ENCODE data around the gene SLC22A9. TPM values are rescaled to one million over a fixed set of nuclear protein-coding genes. Genes with fewer than 3 reads are reported as not detected.
"Not testable (repeated sequence)": the region's sequence is repeated elsewhere in the genome, so short reads cannot be mapped to it uniquely, and the experiment has no call there.

SLC22A9 gene
- polyA plus RNA-seq, 1 experiment = not detected

DNA sequence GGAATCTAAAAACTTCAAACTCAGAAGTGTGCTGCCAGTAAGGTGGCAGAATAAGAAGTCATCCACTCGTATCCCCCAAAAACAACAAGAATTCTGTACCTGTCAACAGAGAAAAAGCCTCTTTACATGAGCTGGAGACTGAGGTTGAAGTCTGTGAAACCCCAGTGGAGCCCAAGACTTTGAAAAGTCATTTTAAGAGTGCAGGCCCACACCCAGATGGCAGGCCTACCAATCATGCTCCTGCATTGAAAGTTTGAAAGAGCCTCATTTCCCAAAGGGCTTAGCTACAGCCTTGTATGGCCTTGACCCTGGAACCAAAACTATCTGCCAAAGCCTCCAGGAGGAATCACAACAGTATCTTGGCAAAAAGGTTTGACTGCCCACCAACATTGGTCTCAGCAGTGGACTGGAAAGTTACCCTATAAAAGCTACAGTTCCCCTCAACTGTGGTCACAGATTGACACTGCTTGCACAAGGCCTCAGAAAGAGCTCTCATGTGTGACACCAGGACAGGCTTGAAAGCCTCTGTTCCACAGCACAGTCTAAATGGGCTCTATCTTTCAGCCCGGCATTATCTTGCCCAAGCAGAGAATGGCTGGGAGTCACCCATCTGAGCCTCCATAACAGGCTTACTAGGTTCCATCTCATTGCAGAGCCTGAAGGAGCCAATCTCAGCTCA is 47.7 kb downstream of the SLC22A9 start:
- Histone ChIP-seq H3K27ac (ENCODE audit: low read depth, low read length) (no peak overlapping the region), H3K27me3 (ENCODE audit: control insufficient read depth, insufficient read depth, low read length) (no peaks in the 10 kb centered on the region), H3K9me3 (ENCODE audit: control insufficient read depth, insufficient read depth, low read length) (no peaks in the 10 kb centered on the region), H3K4me3 (ENCODE audit: low read depth, low read length) (no peak overlapping the region)
- no peak for DNase-seq (ENCODE audit: low read depth, low spot score)
- TF ChIP-seq, protein P1, sequence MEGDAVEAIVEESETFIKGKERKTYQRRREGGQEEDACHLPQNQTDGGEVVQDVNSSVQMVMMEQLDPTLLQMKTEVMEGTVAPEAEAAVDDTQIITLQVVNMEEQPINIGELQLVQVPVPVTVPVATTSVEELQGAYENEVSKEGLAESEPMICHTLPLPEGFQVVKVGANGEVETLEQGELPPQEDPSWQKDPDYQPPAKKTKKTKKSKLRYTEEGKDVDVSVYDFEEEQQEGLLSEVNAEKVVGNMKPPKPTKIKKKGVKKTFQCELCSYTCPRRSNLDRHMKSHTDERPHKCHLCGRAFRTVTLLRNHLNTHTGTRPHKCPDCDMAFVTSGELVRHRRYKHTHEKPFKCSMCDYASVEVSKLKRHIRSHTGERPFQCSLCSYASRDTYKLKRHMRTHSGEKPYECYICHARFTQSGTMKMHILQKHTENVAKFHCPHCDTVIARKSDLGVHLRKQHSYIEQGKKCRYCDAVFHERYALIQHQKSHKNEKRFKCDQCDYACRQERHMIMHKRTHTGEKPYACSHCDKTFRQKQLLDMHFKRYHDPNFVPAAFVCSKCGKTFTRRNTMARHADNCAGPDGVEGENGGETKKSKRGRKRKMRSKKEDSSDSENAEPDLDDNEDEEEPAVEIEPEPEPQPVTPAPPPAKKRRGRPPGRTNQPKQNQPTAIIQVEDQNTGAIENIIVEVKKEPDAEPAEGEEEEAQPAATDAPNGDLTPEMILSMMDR (IDR thresholded peaks at IDR 0.05; ENCODE audit: low read depth, low read length) = no peak
- CTCF ChIA-PET = no interaction called here
- POLR2A ChIA-PET = no interaction called here

DNA sequence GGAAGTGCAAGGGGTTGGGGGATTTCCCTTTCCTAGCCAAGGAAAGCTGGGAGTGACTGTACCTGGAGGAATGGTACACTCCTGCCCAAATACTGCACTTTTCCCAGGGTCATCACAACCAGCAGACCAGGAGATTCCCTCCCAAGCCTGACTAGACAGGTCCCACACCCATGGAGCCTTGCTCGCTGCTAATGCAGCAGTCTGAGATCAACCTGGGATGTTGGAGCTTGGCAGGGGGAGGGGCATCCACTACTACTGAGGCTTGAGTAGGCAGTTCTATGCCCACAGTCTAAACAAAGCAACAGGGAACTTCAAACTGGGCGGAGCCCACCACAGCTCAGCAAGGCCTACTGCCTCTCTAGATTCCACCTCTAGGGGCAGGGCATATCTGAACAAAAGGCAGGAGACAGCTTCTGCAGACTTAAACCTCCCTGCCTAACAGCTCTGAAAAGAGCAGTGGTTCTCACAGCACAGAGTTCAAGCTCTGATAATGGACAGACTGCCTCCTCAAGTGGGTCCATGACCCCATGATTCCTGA is 58.5 kb downstream of the SLC22A9 start:
- Histone ChIP-seq H3K4me3 (ENCODE audit: low read depth, low read length) (no peak overlapping the region), H3K27me3 (ENCODE audit: control insufficient read depth, insufficient read depth, low read length) (no peaks in the 10 kb centered on the region), H3K9me3 (ENCODE audit: control insufficient read depth, insufficient read depth, low read length) (no peaks in the 10 kb centered on the region), H3K27ac (ENCODE audit: low read depth, low read length) (no peak overlapping the region)
- ChIA-PET CTCF (no interaction called here), POLR2A (no interaction called here)
- TF ChIP-seq, protein P1 (IDR thresholded peaks at IDR 0.05; ENCODE audit: low read depth, low read length) = no peak
- DNase-seq (ENCODE audit: low read depth, low spot score) = no peak

GRCh38 chr11:63430731-63431130 is 61.1 kb downstream of the SLC22A9 start:
- DNase-seq (ENCODE audit: low read depth, low spot score); H3K27me3 ChIP-seq (ENCODE audit: control insufficient read depth, insufficient read depth, low read length); CTCF ChIA-PET; POLR2A ChIA-PET; H3K9me3 ChIP-seq (ENCODE audit: control insufficient read depth, insufficient read depth, low read length); H3K27ac ChIP-seq (ENCODE audit: low read depth, low read length); H3K4me3 ChIP-seq (ENCODE audit: low read depth, low read length): not testable (repeated sequence)

DNA sequence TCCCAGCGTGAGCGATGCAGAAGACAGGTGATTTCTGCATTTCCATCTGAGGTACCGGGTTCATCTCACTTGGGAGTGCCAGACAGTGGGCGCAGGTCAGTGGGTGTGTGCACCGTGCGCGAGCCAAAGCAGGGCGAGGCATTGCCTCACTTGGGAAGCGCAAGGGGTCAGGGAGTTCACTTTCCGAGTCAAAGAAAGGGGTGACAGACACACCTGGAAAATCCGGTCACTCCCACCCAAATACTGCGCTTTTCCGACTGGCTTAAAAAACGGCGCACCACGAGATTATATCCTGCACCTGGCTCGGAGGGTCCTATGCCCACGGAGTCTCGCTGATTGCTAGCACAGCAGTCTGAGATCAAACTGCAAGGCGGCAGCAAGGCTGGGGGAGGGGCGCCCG is 65.8 kb downstream of the SLC22A9 start:
- CTCF ChIA-PET; H3K27ac ChIP-seq (ENCODE audit: low read depth, low read length); DNase-seq (ENCODE audit: low read depth, low spot score); H3K27me3 ChIP-seq (ENCODE audit: control insufficient read depth, insufficient read depth, low read length); H3K9me3 ChIP-seq (ENCODE audit: control insufficient read depth, insufficient read depth, low read length); H3K4me3 ChIP-seq (ENCODE audit: low read depth, low read length); POLR2A ChIA-PET: not testable (repeated sequence)

DNA sequence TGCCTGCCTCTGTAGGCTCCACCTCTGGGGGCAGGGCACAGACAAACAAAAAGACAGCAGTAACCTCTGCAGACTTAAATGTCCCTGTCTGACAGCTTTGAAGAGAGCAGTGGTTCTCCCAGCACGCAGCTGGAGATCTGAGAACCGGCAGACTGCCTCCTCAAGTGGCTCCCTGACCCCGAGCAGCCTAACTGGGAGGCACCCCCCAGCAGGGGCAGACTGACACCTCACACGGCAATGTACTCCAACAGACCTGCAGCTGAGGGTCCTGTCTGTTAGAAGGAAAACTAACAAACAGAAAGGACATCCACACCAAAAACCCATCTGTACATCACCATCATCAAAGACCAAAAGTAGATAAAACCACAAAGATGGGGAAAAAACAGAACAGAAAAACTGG is 66.2 kb downstream of the SLC22A9 start:
- H3K9me3 ChIP-seq (ENCODE audit: control insufficient read depth, insufficient read depth, low read length); DNase-seq (ENCODE audit: low read depth, low spot score); CTCF ChIA-PET; H3K4me3 ChIP-seq (ENCODE audit: low read depth, low read length); H3K27me3 ChIP-seq (ENCODE audit: control insufficient read depth, insufficient read depth, low read length); POLR2A ChIA-PET; H3K27ac ChIP-seq (ENCODE audit: low read depth, low read length): not testable (repeated sequence)

GRCh38 chr11:63443714-63444113 is 74.1 kb downstream of the SLC22A9 start:
- CTCF ChIA-PET = no interaction called here
- POLR2A ChIA-PET = no interaction called here
- TF ChIP-seq, protein P1 (IDR thresholded peaks at IDR 0.05; ENCODE audit: low read depth, low read length) = no peak
- no peak overlapping the region for H3K27ac ChIP-seq (ENCODE audit: low read depth, low read length)
- no peak overlapping the region for H3K4me3 ChIP-seq (ENCODE audit: low read depth, low read length)
- no peaks in the 10 kb centered on the region for H3K27me3 ChIP-seq (ENCODE audit: control insufficient read depth, insufficient read depth, low read length)
- no peaks in the 10 kb centered on the region for H3K9me3 ChIP-seq (ENCODE audit: control insufficient read depth, insufficient read depth, low read length)
- DNase-seq (ENCODE audit: low read depth, low spot score) = no peak
